Measurements from ENCODE around the gene BMS1.

DNA sequence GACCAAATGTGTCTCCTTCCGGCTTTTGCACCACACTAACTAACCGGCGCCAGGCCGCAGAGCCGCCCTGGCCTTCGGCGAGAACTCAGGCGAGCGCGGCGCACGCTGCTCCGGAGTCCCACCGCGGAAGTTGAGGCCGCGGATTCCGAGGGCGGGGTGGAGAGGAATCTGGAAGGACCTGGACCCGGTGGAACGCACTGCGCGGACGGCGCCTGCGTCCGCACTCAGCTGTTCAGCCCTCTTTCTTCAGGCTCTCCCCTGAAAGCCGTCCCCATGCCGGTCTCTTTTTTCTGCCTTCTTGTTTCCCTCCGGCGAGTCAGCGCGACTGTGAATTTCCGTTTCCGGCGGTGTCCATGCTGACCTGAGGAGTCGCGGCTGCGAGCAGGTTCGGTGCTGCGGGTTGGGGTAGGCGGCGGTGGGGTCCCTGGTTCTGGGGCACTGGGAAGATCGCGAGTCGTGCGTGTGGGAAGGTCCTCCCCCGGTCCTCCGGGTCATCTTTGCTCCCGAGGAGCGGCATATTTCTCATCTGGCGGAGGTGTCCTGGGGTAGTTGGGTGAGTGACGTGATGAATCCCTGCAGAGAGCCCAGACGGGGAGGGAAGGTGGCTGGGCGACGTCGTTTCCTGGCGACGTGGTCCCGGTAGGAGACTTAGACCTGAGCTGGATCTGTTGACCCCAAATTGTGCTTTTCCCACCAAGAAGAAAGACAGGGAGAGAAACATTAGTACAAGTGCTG, at the start of gene BMS1:
- TF ChIP-seq CTCF (IDR thresholded peaks at IDR 0.05) (peak in 1 of 12 donors; percentile 15), POLR2A (IDR thresholded peaks at IDR 0.05) (peak in 1 of 2 donors; percentile 70)
